Type B pancreatic cell (in vitro differentiated cells): ENCODE results near the gene HNRNPR. TPM values are rescaled to one million over a fixed set of nuclear protein-coding genes. Genes with fewer than 3 reads are reported as not detected.
"Not testable (repeated sequence)": the region's sequence is repeated elsewhere in the genome, so short reads cannot be mapped to it uniquely, and the experiment has no call there.

Experiments
- DNase-seq: peaks from one replicate; pipeline ENCODE4 v3.0.0; 2021; ENCODE audit warnings: mixed read lengths; ENCODE audit not compliant: unreplicated experiment; ENCODE audit errors: extremely low spot score
- H3K27ac Mint-ChIP-seq: 2 replicates; pipeline ENCODE4 v1.8.0; 2021; ENCODE audit warnings: mild to moderate bottlenecking, mixed read lengths
- H3K27me3 Mint-ChIP-seq: 2 replicates; pipeline ENCODE4 v1.8.0; 2021; ENCODE audit warnings: mixed read lengths
- H3K36me3 Mint-ChIP-seq: 2 replicates; pipeline ENCODE4 v1.8.0; 2021; ENCODE audit warnings: mixed read lengths
- H3K4me1 Mint-ChIP-seq: one replicate; pipeline ENCODE4 v1.8.0; 2021; ENCODE audit warnings: mixed read lengths; ENCODE audit not compliant: unreplicated experiment
- H3K4me3 Mint-ChIP-seq: 2 replicates; pipeline ENCODE4 v1.8.0; 2021; ENCODE audit warnings: mild to moderate bottlenecking, mixed read lengths
- H3K9me3 Mint-ChIP-seq: 2 replicates; pipeline ENCODE4 v1.8.0; 2021; ENCODE audit warnings: mixed read lengths
- total RNA-seq: library from RNA; stranded (reverse); gene quantifications from 2 replicates; pipeline ENCODE4 v1.2.1, GENCODE V29; 2021; ENCODE audit warnings: low replicate concordance
- TF ChIP-seq, protein P1 (sequence below): fragments of 200-600 bp; sonication (generic); conservative IDR thresholded peaks from 2 replicates; pipeline ENCODE4 v1.5.0; 2021; ENCODE audit warnings: antibody characterized with exemption, mild to moderate bottlenecking

HNRNPR gene
- total RNA-seq, 1 donor from 2014 or later: 210 TPM

GRCh38 chr1:23325393-23325792 lies 18.7 kb downstream of the HNRNPR start:
- no peak for DNase-seq
- Mint-ChIP-seq H3K27ac (no peak overlapping the region), H3K4me1 (no peaks in the 10 kb centered on the region)

DNA sequence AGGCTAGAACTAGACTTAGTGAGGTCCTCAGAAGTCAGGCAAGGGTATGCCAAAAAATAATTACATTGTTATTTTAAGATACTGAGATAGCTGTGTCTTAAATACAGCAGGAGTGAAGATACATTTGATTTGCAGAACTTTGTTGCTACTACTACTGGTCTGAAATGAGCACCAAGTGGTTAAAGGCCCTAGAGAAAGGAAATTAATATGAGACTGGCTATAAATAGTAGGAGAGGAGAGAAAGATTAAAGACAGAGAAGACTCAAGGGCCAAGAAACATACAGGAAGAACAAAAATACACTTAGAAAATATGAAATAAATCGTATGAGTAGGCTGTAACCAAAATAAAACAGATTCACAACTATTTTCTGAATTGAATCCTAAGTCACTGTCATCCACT lies 21.3 kb downstream of the HNRNPR start:
- Mint-ChIP-seq H3K9me3 (no peaks in the 10 kb centered on the region), H3K4me1 (no peaks in the 10 kb centered on the region), H3K4me3 (no peak overlapping the region), H3K27ac (no peak overlapping the region), H3K36me3 (peaks cover 53% of the 10 kb centered on the region), H3K27me3 (no peaks in the 10 kb centered on the region)
- DNase-seq: no peak
- TF ChIP-seq, protein P1, sequence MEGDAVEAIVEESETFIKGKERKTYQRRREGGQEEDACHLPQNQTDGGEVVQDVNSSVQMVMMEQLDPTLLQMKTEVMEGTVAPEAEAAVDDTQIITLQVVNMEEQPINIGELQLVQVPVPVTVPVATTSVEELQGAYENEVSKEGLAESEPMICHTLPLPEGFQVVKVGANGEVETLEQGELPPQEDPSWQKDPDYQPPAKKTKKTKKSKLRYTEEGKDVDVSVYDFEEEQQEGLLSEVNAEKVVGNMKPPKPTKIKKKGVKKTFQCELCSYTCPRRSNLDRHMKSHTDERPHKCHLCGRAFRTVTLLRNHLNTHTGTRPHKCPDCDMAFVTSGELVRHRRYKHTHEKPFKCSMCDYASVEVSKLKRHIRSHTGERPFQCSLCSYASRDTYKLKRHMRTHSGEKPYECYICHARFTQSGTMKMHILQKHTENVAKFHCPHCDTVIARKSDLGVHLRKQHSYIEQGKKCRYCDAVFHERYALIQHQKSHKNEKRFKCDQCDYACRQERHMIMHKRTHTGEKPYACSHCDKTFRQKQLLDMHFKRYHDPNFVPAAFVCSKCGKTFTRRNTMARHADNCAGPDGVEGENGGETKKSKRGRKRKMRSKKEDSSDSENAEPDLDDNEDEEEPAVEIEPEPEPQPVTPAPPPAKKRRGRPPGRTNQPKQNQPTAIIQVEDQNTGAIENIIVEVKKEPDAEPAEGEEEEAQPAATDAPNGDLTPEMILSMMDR: no peak

More at GRCh38 chr1:23325393-23325792, 18.7 kb downstream of the HNRNPR start:
- no peaks in the 10 kb centered on the region for H3K9me3 Mint-ChIP-seq
- TF ChIP-seq, protein P1: no peak
- H3K27me3 Mint-ChIP-seq: no peaks in the 10 kb centered on the region
- peaks cover 51% of the 10 kb centered on the region for H3K36me3 Mint-ChIP-seq
- no peak overlapping the region for H3K4me3 Mint-ChIP-seq

DNA sequence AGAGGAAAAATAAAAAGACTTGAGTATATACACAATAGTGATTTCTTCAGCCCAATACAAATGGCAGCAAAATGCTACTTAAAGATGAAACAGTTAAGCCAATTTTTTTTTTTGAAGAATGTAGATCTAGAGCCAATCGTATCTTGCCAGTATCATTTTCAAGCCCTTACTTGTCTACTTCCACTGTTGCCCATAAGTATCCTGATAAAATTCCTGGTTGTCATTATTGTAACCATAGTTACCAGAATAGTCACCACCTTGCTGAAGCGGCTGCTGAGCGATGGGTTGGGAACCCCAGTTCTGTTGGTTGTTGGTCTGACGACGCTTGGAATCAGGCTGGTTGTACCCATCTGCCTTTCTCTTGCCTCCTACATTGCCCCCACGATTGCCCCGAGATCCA lies 33.8 kb downstream of the HNRNPR start:
- H3K27me3 Mint-ChIP-seq, H3K4me3 Mint-ChIP-seq, DNase-seq, H3K27ac Mint-ChIP-seq, H3K4me1 Mint-ChIP-seq, H3K9me3 Mint-ChIP-seq: not testable (repeated sequence)
- peaks cover 40% of the 10 kb centered on the region for H3K36me3 Mint-ChIP-seq

DNA sequence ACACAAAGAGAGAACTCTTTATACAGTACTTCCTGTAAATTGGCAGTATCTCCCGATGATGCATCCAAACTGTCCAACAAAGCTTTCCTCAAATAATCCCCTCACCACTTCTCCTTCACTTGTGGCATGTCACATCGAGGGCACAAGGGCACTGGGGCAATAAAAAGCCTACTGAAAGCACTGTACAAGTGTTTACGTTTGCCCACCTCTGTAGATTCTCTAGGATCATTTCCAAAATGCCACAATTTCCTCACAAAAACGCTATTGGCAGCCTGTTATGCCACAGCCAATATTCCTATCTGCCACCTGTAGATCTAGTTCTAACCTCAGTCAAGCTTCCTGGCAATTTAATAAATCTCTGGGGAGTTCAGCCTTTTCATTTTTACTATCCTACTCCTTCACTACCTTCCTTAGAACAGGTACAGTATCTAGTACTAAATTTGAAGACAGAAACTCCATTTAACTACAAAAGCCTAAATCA lies 39.9 kb downstream of the HNRNPR start:
- Mint-ChIP-seq H3K27ac (no peak overlapping the region), H3K4me3 (no peak overlapping the region)

DNA sequence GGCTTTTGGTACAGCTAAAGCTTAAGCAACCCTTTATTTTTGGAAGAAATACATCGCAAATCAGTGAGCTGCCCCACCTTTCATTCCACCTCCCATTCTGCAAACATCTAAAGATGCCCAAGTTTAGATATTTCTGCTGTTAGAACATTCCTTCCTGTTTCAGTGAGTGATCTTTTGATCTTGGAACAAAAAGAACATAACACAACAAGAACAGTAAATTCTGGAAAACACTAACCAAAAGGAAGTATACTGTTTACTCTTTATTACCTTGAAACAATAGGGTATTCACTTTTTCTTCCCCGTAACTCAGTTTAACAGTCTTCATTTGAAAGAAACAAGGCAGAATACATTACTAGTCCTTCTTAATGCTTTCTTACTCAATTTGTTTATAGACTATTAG lies 40.6 kb downstream of the HNRNPR start:
- H3K4me1 Mint-ChIP-seq: no peaks in the 10 kb centered on the region

More for the DNA sequence above, 39.9 kb downstream of the HNRNPR start:
- no peaks in the 10 kb centered on the region for H3K4me1 Mint-ChIP-seq
- TF ChIP-seq, protein P1: no peak
- peaks cover 39% of the 10 kb centered on the region for H3K36me3 Mint-ChIP-seq
- H3K9me3 Mint-ChIP-seq: no peaks in the 10 kb centered on the region
- DNase-seq: no peak
- no peaks in the 10 kb centered on the region for H3K27me3 Mint-ChIP-seq

GRCh38 chr1:23296931-23297330 lies 47.2 kb downstream of the HNRNPR start:
- H3K27me3 Mint-ChIP-seq: no peaks in the 10 kb centered on the region
- H3K4me3 Mint-ChIP-seq: no peak overlapping the region
- no peaks in the 10 kb centered on the region for H3K4me1 Mint-ChIP-seq
- TF ChIP-seq, protein P1: no peak
- H3K36me3 Mint-ChIP-seq: peaks cover 25% of the 10 kb centered on the region
- no peak for DNase-seq
- H3K9me3 Mint-ChIP-seq: no peaks in the 10 kb centered on the region
- no peak overlapping the region for H3K27ac Mint-ChIP-seq

More for the DNA sequence above, 40.6 kb downstream of the HNRNPR start:
- TF ChIP-seq, protein P1: no peak
- no peak overlapping the region for H3K4me3 Mint-ChIP-seq
- H3K9me3 Mint-ChIP-seq: no peaks in the 10 kb centered on the region
- no peak overlapping the region for H3K27ac Mint-ChIP-seq
- H3K27me3 Mint-ChIP-seq: no peaks in the 10 kb centered on the region
- H3K36me3 Mint-ChIP-seq: peaks cover 39% of the 10 kb centered on the region
- DNase-seq: no peak
